Gastrocnemius medialis (tissue), 4 donors: ENCODE results near the gene MAOB.

ENCODE experiments used
- POLR2A ChIP-seq, 2 donors: fragments of 450-650 bp; IDR thresholded peaks; one replicate each; pipeline ENCODE4 v1.6.1; 2017; ENCODE audit warnings: antibody characterized with exemption in 2 of 2, mild to moderate bottlenecking in 2 of 2, moderate library complexity in 2 of 2
- TF ChIP-seq, protein P1 (sequence below), 5 experiments: fragments of 450-650 bp in 3 of 5; fragments of 200-600 bp in 2 of 5; sonication (generic) in 2 of 5; IDR thresholded peaks in 4 of 5; conservative IDR thresholded peaks in 1 of 5; 1 replicate in 4 of 5; 2 replicates in 1 of 5; pipeline ENCODE4 v1.5.1; 2016 to 2019; ENCODE audit warnings: antibody characterized with exemption in 5 of 5, mild to moderate bottlenecking in 3 of 5, moderate library complexity in 3 of 5

- TF ChIP-seq, protein P1, sequence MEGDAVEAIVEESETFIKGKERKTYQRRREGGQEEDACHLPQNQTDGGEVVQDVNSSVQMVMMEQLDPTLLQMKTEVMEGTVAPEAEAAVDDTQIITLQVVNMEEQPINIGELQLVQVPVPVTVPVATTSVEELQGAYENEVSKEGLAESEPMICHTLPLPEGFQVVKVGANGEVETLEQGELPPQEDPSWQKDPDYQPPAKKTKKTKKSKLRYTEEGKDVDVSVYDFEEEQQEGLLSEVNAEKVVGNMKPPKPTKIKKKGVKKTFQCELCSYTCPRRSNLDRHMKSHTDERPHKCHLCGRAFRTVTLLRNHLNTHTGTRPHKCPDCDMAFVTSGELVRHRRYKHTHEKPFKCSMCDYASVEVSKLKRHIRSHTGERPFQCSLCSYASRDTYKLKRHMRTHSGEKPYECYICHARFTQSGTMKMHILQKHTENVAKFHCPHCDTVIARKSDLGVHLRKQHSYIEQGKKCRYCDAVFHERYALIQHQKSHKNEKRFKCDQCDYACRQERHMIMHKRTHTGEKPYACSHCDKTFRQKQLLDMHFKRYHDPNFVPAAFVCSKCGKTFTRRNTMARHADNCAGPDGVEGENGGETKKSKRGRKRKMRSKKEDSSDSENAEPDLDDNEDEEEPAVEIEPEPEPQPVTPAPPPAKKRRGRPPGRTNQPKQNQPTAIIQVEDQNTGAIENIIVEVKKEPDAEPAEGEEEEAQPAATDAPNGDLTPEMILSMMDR (IDR thresholded peaks at IDR 0.05 in 4 of 5, conservative IDR thresholded peaks at IDR 0.05 in 1 of 5): no peak
- no peak for TF ChIP-seq POLR2A (IDR thresholded peaks at IDR 0.05)
These were observed 162.2 kb downstream of the MAOB start for GRCh38 chrX:43720082-43720481.
